C4-2B (cell line): Measurements from ENCODE around the gene LRP1-AS.

Experiments
- CTCF ChIP-seq: fragments of 450-650 bp; conservative IDR thresholded peaks from 2 replicates; pipeline ENCODE4 v1.5.1; 2017; ENCODE audit warnings: mild to moderate bottlenecking
- ZFX ChIP-seq: fragments of 450-650 bp; IDR thresholded peaks from 2 replicates; pipeline ENCODE4 v1.6.1; 2017

GRCh38 chr12:57196439-57196838, 49.0 kb upstream of the LRP1-AS start:
- no peak for TF ChIP-seq CTCF
- TF ChIP-seq ZFX: no peak
